Measurements from ENCODE around the gene ARHGEF19. TPM values are rescaled to one million over a fixed set of nuclear protein-coding genes. Genes with fewer than 3 reads are reported as not detected.
"Not testable (repeated sequence)": the region's sequence is repeated elsewhere in the genome, so short reads cannot be mapped to it uniquely, and the experiment has no call there.

The ARHGEF19 gene
- total RNA-seq, 1 experiment from 2014 or later = 21.1 TPM

DNA sequence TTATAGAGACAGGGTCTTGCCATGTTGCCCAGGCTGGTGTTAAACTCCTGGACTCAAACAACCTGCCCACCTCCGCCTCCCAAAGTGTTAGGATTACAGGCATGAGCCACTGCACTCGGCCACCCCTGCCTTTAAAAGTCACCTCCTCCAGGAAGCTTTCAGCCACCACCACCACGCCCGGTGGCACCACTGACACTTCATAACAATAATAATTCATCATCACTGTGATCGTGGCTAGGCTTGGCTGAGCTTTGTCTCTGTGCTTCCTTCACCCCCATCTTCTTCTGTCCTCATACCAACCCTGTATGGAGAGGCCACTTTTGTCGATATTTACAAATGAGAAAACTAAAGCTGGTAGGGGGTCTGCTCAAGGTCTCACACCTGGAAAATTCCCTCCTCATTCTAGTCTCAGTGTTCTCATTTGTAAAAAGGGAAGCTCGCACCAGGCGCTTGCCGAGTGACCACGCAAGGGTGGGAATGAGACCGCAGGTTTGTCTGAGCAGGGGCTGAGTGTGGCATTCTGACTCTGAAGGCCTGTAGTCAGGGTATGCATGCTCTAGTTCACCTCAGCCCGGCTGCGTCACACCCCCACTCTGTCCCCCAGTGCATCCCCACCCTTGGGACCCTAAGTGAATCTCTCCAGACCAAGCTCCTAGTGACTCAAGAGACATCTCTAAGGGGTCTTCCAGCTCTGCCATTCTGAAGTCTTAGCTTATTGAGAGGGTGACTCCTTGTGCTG, 43.7 kb downstream of the ARHGEF19 start:
- Histone ChIP-seq H3K4me2 (ENCODE audit: insufficient read depth, insufficient read length, low read length) (peak overlapping the region; percentile 7), H4K91ac (ENCODE audit: insufficient read length, low read depth, low read length) (no peak overlapping the region), H3K9me3 (ENCODE audit: control insufficient read depth, low read depth, low read length) (no peaks in the 10 kb centered on the region), H3K4ac (ENCODE audit: low read depth, low read length) (no peak overlapping the region), H4K20me1 (ENCODE audit: control insufficient read depth, insufficient read depth, insufficient read length) (no peaks in the 10 kb centered on the region), H3T11ph (ENCODE audit: low read length) (no peak overlapping the region), H2AFZ (ENCODE audit: low read length) (no peak overlapping the region), H2BK12ac (ENCODE audit: insufficient read length, low read depth, low read length) (no peak overlapping the region), H2BK5ac (ENCODE audit: insufficient read length, low read length) (no peak overlapping the region), H2BK20ac (ENCODE audit: low read depth, low read length, poor library complexity, severe bottlenecking) (no peak overlapping the region), H3K4me1 (ENCODE audit: insufficient read depth, low read length) (peaks cover 11% of the 10 kb centered on the region), H3K23ac (ENCODE audit: insufficient read length, low read depth, low read length) (no peak overlapping the region), H3K27ac (ENCODE audit: insufficient read length, low read depth, low read length) (no peak overlapping the region), H3K79me2 (ENCODE audit: insufficient read depth, low read length) (no peaks in the 10 kb centered on the region), H3K14ac (ENCODE audit: insufficient read depth, low read length) (no peak overlapping the region; the same call in 1 of the 2 replicates), H3K79me1 (ENCODE audit: insufficient read depth, low read depth, low read length, poor library complexity, severe bottlenecking) (no peaks in the 10 kb centered on the region), H3K9ac (ENCODE audit: extremely low read depth, insufficient read length, low read length) (no peak overlapping the region), H4K5ac (ENCODE audit: insufficient read length, low read depth, low read length) (no peak overlapping the region), H3K56ac (ENCODE audit: insufficient read length, low read depth, low read length) (no peak overlapping the region), H2AK5ac (ENCODE audit: insufficient read length, low read length) (no peak overlapping the region), H3K23me2 (ENCODE audit: insufficient read length, low read depth, low read length, poor library complexity, severe bottlenecking) (no peaks in the 10 kb centered on the region), H2BK15ac (ENCODE audit: low read depth, low read length) (no peak overlapping the region), H2BK120ac (ENCODE audit: low read depth, low read length, poor library complexity, severe bottlenecking) (no peak overlapping the region), H4K8ac (replicated peaks; ENCODE audit: insufficient read length, low read depth, low read length) (no peak overlapping the region), H3K27me3 (ENCODE audit: insufficient read depth, low read length) (no peaks in the 10 kb centered on the region), H3K18ac (ENCODE audit: insufficient read length, low read depth, low read length) (no peak overlapping the region)
- peak overlapping the region in 1 of 2 experiments; percentile 79; a peak in 2 of 5 replicates for H3K4me3 Mint-ChIP-seq
- DNase-seq = no peak
- peaks cover 36 to 48% of the 10 kb centered on the region in 2 experiments for H3K4me1 Mint-ChIP-seq
- no peaks in the 10 kb centered on the region for H3K36me3 Mint-ChIP-seq (ENCODE audit: insufficient read depth in 1 of 3, low read depth in 3 of 3)
- H3K9me3 Mint-ChIP-seq = no peaks in the 10 kb centered on the region
- no peaks in the 10 kb centered on the region for H3K27me3 Mint-ChIP-seq (ENCODE audit: low read depth)
- H3K27ac Mint-ChIP-seq = no peak overlapping the region
- TF ChIP-seq CTCF (conservative IDR thresholded peaks at IDR 0.05) = no peak
- WGBS (ENCODE audit: extremely low coverage, insufficient read length, low lambda C conversion rate) = no CpG with 5 or more reads among the region's 13 CpGs

- H2BK5ac ChIP-seq (ENCODE audit: insufficient read length, low read length); H3K4ac ChIP-seq (ENCODE audit: low read depth, low read length); H2AFZ ChIP-seq (ENCODE audit: low read length); H2BK120ac ChIP-seq (ENCODE audit: low read depth, low read length, poor library complexity, severe bottlenecking); H3K9me3 Mint-ChIP-seq; H3K27ac Mint-ChIP-seq; H2AK5ac ChIP-seq (ENCODE audit: insufficient read length, low read length); H3K9me3 ChIP-seq (ENCODE audit: control insufficient read depth, low read depth, low read length); H3K79me2 ChIP-seq (ENCODE audit: insufficient read depth, low read length); H4K91ac ChIP-seq (ENCODE audit: insufficient read length, low read depth, low read length); H3K18ac ChIP-seq (ENCODE audit: insufficient read length, low read depth, low read length); H2BK20ac ChIP-seq (ENCODE audit: low read depth, low read length, poor library complexity, severe bottlenecking); H3K79me1 ChIP-seq (ENCODE audit: insufficient read depth, low read depth, low read length, poor library complexity, severe bottlenecking); H4K5ac ChIP-seq (ENCODE audit: insufficient read length, low read depth, low read length); H4K20me1 ChIP-seq (ENCODE audit: control insufficient read depth, insufficient read depth, insufficient read length); H3K56ac ChIP-seq (ENCODE audit: insufficient read length, low read depth, low read length); H3K23ac ChIP-seq (ENCODE audit: insufficient read length, low read depth, low read length); H3K27me3 ChIP-seq (ENCODE audit: insufficient read depth, low read length); H4K8ac ChIP-seq (replicated peaks; ENCODE audit: insufficient read length, low read depth, low read length); H3K27me3 Mint-ChIP-seq (ENCODE audit: low read depth); H3K23me2 ChIP-seq (ENCODE audit: insufficient read length, low read depth, low read length, poor library complexity, severe bottlenecking); H3K14ac ChIP-seq (ENCODE audit: insufficient read depth, low read length); H3K27ac ChIP-seq (ENCODE audit: insufficient read length, low read depth, low read length); H2BK12ac ChIP-seq (ENCODE audit: insufficient read length, low read depth, low read length); DNase-seq; H2BK15ac ChIP-seq (ENCODE audit: low read depth, low read length); H3K9ac ChIP-seq (ENCODE audit: extremely low read depth, insufficient read length, low read length); H3T11ph ChIP-seq (ENCODE audit: low read length); H3K36me3 Mint-ChIP-seq (ENCODE audit: insufficient read depth in 1 of 3, low read depth in 3 of 3): not testable (repeated sequence)
- Histone ChIP-seq H3K4me1 (ENCODE audit: insufficient read depth, low read length) (peaks cover 11% of the 10 kb centered on the region), H3K4me2 (ENCODE audit: insufficient read depth, insufficient read length, low read length) (peak overlapping the region; percentile 48)
- H3K4me1 Mint-ChIP-seq = peaks cover 33 to 48% of the 10 kb centered on the region in 2 experiments
- WGBS (ENCODE audit: extremely low coverage, insufficient read length, low lambda C conversion rate) = no CpG with 5 or more reads among the region's 10 CpGs
- peak overlapping the region; percentile 47 to 79 for H3K4me3 Mint-ChIP-seq
Observed at GRCh38 chr1:16168144-16168495, 44.3 kb downstream of the ARHGEF19 start.
